Neural cell (in vitro differentiated cells): ENCODE measurements around the gene ANKRD13B. TPM values are rescaled to one million over a fixed set of nuclear protein-coding genes. Genes with fewer than 3 reads are reported as not detected.
A peak's percentile ranks its signal among the peaks of the same experiment; 100 is the strongest.

ENCODE experiments used
- H2AFZ ChIP-seq: fragments of 200-600, 300-800 bp; sonication (generic), shearing (Covaris generic); 2 replicates; pipeline ENCODE4 v1.6.0; 2014; ENCODE audit warnings: low read depth, mild to moderate bottlenecking, antibody characterized with exemption, low read length, moderate library complexity
- H3F3A ChIP-seq: fragments of 200-600 bp; shearing (Covaris generic); 2 replicates; pipeline ENCODE4 v1.6.1; 2016; ENCODE audit warnings: mild to moderate bottlenecking, moderate library complexity, mixed read lengths, antibody characterized with exemption, low read length; ENCODE audit not compliant: insufficient read depth, poor library complexity, severe bottlenecking
- H3K27ac ChIP-seq: fragments of 200-600, 300-800 bp; sonication (generic), shearing (Covaris generic); 2 replicates; pipeline ENCODE4 v1.5.1; 2014; ENCODE audit warnings: mild to moderate bottlenecking, low read length, moderate library complexity
- H3K27me3 ChIP-seq: fragments of 300-800, 200-600 bp; sonication (generic), shearing (Covaris generic); 2 replicates; pipeline ENCODE4 v1.6.0; 2014; ENCODE audit warnings: mild to moderate bottlenecking, low read depth, low read length, moderate library complexity; ENCODE audit not compliant: insufficient read depth
- H3K36me3 ChIP-seq: fragments of 300-800, 200-600 bp; sonication (generic), shearing (Covaris generic); 2 replicates; pipeline ENCODE4 v1.5.1; 2014; ENCODE audit warnings: mild to moderate bottlenecking, antibody characterized with exemption, low read length, moderate library complexity; ENCODE audit not compliant: insufficient read depth
- H3K4me2 ChIP-seq: fragments of 300-800, 200-600 bp; sonication (generic), shearing (Covaris generic); 2 replicates; pipeline ENCODE4 v1.6.0; 2014; ENCODE audit warnings: mild to moderate bottlenecking, low read length
- H3K4me3 ChIP-seq: fragments of 300-800, 200-600 bp; sonication (generic), shearing (Covaris generic); 2 replicates; pipeline ENCODE4 v1.5.1; 2014; ENCODE audit warnings: mild to moderate bottlenecking, low read length, moderate library complexity
- H3K79me2 ChIP-seq: fragments of 200-600 bp; shearing (Covaris generic); replicated peaks from 2 replicates; pipeline ENCODE4 v1.6.0; 2014; ENCODE audit warnings: mild to moderate bottlenecking, low read length, moderate library complexity; ENCODE audit not compliant: insufficient read depth
- H3K9ac ChIP-seq: fragments of 300-800, 200-600 bp; sonication (generic), shearing (Covaris generic); 2 replicates; pipeline ENCODE4 v1.6.1; 2016; ENCODE audit warnings: mild to moderate bottlenecking, low read length, mixed read lengths
- H3K9me2 ChIP-seq: fragments of 200-600 bp; shearing (Covaris generic); 2 replicates; pipeline ENCODE4 v1.6.1; 2016; ENCODE audit warnings: mild to moderate bottlenecking, low read length, mixed read lengths; ENCODE audit not compliant: insufficient read depth
- H3K9me3 ChIP-seq: fragments of 200-600, 300-800 bp; sonication (generic), shearing (Covaris generic); 2 replicates; pipeline ENCODE4 v1.6.1; 2016; ENCODE audit warnings: mild to moderate bottlenecking, mixed run types, low read length, moderate library complexity, mixed read lengths
- H4K20me1 ChIP-seq: fragments of 200-600 bp; shearing (Covaris generic); 2 replicates; pipeline ENCODE4 v1.6.1; 2016; ENCODE audit warnings: mild to moderate bottlenecking, mixed run types; ENCODE audit not compliant: insufficient read depth
- EP300 ChIP-seq: fragments of 450-650 bp; conservative IDR thresholded peaks from 2 replicates; pipeline ENCODE4 v1.6.1; 2014; ENCODE audit warnings: antibody characterized with exemption, mild to moderate bottlenecking, moderate library complexity; ENCODE audit not compliant: poor library complexity, severe bottlenecking
- EZH2 ChIP-seq: fragments of 200-600, 300-800 bp; shearing (Covaris generic), sonication (generic); IDR thresholded peaks from 2 replicates; pipeline ENCODE4 v1.6.1; 2014; ENCODE audit warnings: antibody characterized with exemption, low read length, borderline replicate concordance, mild to moderate bottlenecking; ENCODE audit not compliant: insufficient read depth, poor library complexity, severe bottlenecking
- MXI1 ChIP-seq: fragments of 450-650 bp; conservative IDR thresholded peaks from 2 replicates; pipeline ENCODE4 v1.6.1; 2014; ENCODE audit warnings: antibody characterized with exemption, mild to moderate bottlenecking; ENCODE audit not compliant: poor library complexity, severe bottlenecking
- POLR2AphosphoS5 ChIP-seq: IDR thresholded peaks from 2 replicates; pipeline ENCODE4 v1.6.1; 2012
- RAD21 ChIP-seq: fragments of 450-650 bp; conservative IDR thresholded peaks from 2 replicates; pipeline ENCODE4 v1.6.1; 2014; ENCODE audit warnings: antibody characterized with exemption, mild to moderate bottlenecking, moderate library complexity
- REST ChIP-seq: IDR thresholded peaks from 2 replicates; pipeline ENCODE4 v1.6.1; 2012; ENCODE audit warnings: borderline replicate concordance
- SMC3 ChIP-seq: fragments of 450-650 bp; conservative IDR thresholded peaks from 2 replicates; pipeline ENCODE4 v1.6.1; 2014; ENCODE audit warnings: antibody characterized with exemption, mild to moderate bottlenecking, moderate library complexity; ENCODE audit not compliant: poor library complexity
- TAF1 ChIP-seq: IDR thresholded peaks from 2 replicates; pipeline ENCODE4 v1.6.1; 2012; ENCODE audit warnings: low read depth
- polyA plus RNA-seq: library from polyadenylated mRNA; depleted of rRNA; stranded (reverse); fragments of >200 nt; gene quantifications from 2 replicates; pipeline ENCODE4 v1.2.3, GENCODE V29; 2014
- TF ChIP-seq, protein P1 (sequence below): fragments of 450-650 bp; IDR thresholded peaks from 2 replicates; pipeline ENCODE4 v1.5.1; 2014; ENCODE audit warnings: antibody characterized with exemption, mild to moderate bottlenecking, moderate library complexity; ENCODE audit not compliant: poor library complexity, severe bottlenecking

ANKRD13B gene
- polyA plus RNA-seq, 1 donor from 2014 or later, result 35.0 TPM

DNA sequence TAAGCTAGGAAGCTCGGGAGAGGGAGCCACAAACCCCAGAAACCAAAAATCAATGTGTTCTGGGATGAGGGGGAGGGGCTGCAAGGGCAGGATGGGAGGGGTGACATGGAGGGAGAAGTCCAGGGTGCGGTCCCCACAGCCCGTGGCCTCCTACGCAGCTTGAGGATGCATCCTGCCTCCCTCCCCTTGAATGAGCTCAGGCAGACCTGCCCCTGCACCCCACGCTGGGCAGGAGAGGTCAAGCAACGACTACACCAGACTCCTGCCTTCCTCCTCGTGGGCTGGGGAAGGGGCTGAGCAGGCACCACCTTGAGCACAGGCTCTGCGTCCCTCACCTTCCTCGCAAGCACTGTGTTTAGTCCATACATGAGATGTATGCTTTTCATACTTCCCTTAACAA lies 3.9 kb downstream of the ANKRD13B start:
- Histone ChIP-seq H3K79me2 (peaks cover 44% of the 10 kb centered on the region), H4K20me1 (peaks cover 11% of the 10 kb centered on the region), H3F3A (peaks cover 2% of the 10 kb centered on the region), H2AFZ (no peak overlapping the region), H3K4me2 (no peak overlapping the region), H3K36me3 (no peaks in the 10 kb centered on the region), H3K9me2 (no peaks in the 10 kb centered on the region), H3K27me3 (no peaks in the 10 kb centered on the region), H3K4me3 (peak overlapping the region; percentile 91), H3K9me3 (no peaks in the 10 kb centered on the region), H3K9ac (no peak overlapping the region), H3K27ac (no peak overlapping the region)
- TF ChIP-seq POLR2AphosphoS5 (no peak), EP300 (no peak), SMC3 (no peak), MXI1 (no peak), EZH2 (no peak), RAD21 (no peak), REST (no peak), TAF1 (no peak)
- TF ChIP-seq, protein P1, sequence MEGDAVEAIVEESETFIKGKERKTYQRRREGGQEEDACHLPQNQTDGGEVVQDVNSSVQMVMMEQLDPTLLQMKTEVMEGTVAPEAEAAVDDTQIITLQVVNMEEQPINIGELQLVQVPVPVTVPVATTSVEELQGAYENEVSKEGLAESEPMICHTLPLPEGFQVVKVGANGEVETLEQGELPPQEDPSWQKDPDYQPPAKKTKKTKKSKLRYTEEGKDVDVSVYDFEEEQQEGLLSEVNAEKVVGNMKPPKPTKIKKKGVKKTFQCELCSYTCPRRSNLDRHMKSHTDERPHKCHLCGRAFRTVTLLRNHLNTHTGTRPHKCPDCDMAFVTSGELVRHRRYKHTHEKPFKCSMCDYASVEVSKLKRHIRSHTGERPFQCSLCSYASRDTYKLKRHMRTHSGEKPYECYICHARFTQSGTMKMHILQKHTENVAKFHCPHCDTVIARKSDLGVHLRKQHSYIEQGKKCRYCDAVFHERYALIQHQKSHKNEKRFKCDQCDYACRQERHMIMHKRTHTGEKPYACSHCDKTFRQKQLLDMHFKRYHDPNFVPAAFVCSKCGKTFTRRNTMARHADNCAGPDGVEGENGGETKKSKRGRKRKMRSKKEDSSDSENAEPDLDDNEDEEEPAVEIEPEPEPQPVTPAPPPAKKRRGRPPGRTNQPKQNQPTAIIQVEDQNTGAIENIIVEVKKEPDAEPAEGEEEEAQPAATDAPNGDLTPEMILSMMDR, result no peak

GRCh38 chr17:29597361-29598172 lies 4.6 kb downstream of the ANKRD13B start:
- H4K20me1 ChIP-seq, result peaks cover 11% of the 10 kb centered on the region
- TF ChIP-seq EZH2 (no peak), TAF1 (no peak), EP300 (no peak), MXI1 (no peak), SMC3 (no peak)
- TF ChIP-seq, protein P1, result no peak
- no peaks in the 10 kb centered on the region for H3K36me3 ChIP-seq
- H3K4me3 ChIP-seq, result peak overlapping the region; percentile 91
- H3F3A ChIP-seq, result no peaks in the 10 kb centered on the region
- no peak overlapping the region for H3K27ac ChIP-seq
- H3K9me3 ChIP-seq, result no peaks in the 10 kb centered on the region
- no peaks in the 10 kb centered on the region for H3K9me2 ChIP-seq
- no peaks in the 10 kb centered on the region for H3K27me3 ChIP-seq
- no peak overlapping the region for H2AFZ ChIP-seq
- no peak overlapping the region for H3K4me2 ChIP-seq
- H3K79me2 ChIP-seq, result peaks cover 47% of the 10 kb centered on the region
- H3K9ac ChIP-seq, result no peak overlapping the region
